K562 (cell line): ENCODE measurements around the gene TSPAN1. TPM values are rescaled to one million over a fixed set of nuclear protein-coding genes. Genes with fewer than 3 reads are reported as not detected.

Experiments
- DDX20 ChIP-seq: fragments of 450-650 bp; IDR thresholded peaks from 2 replicates; pipeline ENCODE4 v1.6.1; 2016; ENCODE audit warnings: missing genetic modification characterization, low read depth, mild to moderate bottlenecking, missing compliant biosample characterization, moderate library complexity
- ETS2 ChIP-seq: IDR thresholded peaks from 2 replicates; pipeline ENCODE4 v1.6.1; 2016; ENCODE audit warnings: borderline replicate concordance, missing genetic modification characterization, mild to moderate bottlenecking, moderate library complexity, missing compliant biosample characterization; ENCODE audit not compliant: poor library complexity, severe bottlenecking
- LCOR ChIP-seq: sonication (generic); formaldehyde crosslinking; IDR thresholded peaks from 2 replicates; pipeline ENCODE4 v1.8.0; 2022; ENCODE audit warnings: mild to moderate bottlenecking, missing genetic modification reagents
- NCOA6 ChIP-seq: fragments of 450-650 bp; IDR thresholded peaks from 2 replicates; pipeline ENCODE4 v1.6.1; 2017; ENCODE audit warnings: mild to moderate bottlenecking
- RAD21 ChIP-seq, 2 experiments: fragments of 250-450 bp in 1 of 2; fragments of 450-650 bp in 1 of 2; sonication (Bioruptor Pico) in 1 of 2; formaldehyde crosslinking in 1 of 2; IDR thresholded peaks in 1 of 2; conservative IDR thresholded peaks in 1 of 2; 2 replicates each; pipeline versions ENCODE4 v1.4.0 to v1.8.0; 2020 to 2022; ENCODE audit warnings: mild to moderate bottlenecking in 2 of 2, moderate library complexity in 1 of 2
- TGIF2 ChIP-seq: sonication (generic); formaldehyde crosslinking; IDR thresholded peaks from 2 replicates; pipeline ENCODE4 v1.8.1; 2022; ENCODE audit warnings: mild to moderate bottlenecking, missing genetic modification reagents, moderate library complexity
- ZNF316 ChIP-seq: fragments of 450-650 bp; IDR thresholded peaks from 2 replicates; pipeline ENCODE4 v1.6.1; 2016
- ZNF609 ChIP-seq: sonication (generic); formaldehyde crosslinking; IDR thresholded peaks from 2 replicates; pipeline ENCODE4 v1.8.1; 2023; ENCODE audit warnings: missing genetic modification reagents, mild to moderate bottlenecking, borderline replicate concordance
- ZNF785 ChIP-seq: fragments of 250-450 bp; sonication (Bioruptor Pico); IDR thresholded peaks from 2 replicates; pipeline ENCODE4 v1.4.0; 2020; ENCODE audit warnings: mild to moderate bottlenecking
- polyA plus RNA-seq, 8 experiments: library from polyadenylated mRNA; depleted of rRNA in 4 of 8; stranded (reverse) in 5 of 8; unstranded in 3 of 8; fragments of >200 nt; fragmentation: Nextera tagmentation in 2 of 8; fragmentation: Illumina TruSeq in 1 of 8; extraction: Ambion mirVana in 2 of 8; extraction: Trizol in 1 of 8; gene quantifications; 2 replicates each; pipeline versions ENCODE4 v1.2.1 to v1.2.3, GENCODE V29; 2011 to 2014; ENCODE audit warnings: inconsistent platforms in 1 of 8, missing spikeins in 1 of 8
- total RNA-seq, 7 experiments: library from RNA; depleted of rRNA in 6 of 7; stranded (reverse); fragments of >200 nt in 6 of 7; fragmentation: Illumina TruSeq in 2 of 7; extraction: Trizol in 2 of 7; gene quantifications; 2 replicates each; pipeline versions ENCODE4 v1.2.1 to v1.2.3, GENCODE V29; 2011 to 2021; ENCODE audit warnings: low replicate concordance in 1 of 7
- TF ChIP-seq, protein P1 (sequence below), 2 experiments: fragments of 450-650 bp; IDR thresholded peaks; 2 replicates each; pipeline ENCODE4 v1.6.1; 2016
- TF ChIP-seq, protein P2 (sequence below): fragments of 450-650 bp; IDR thresholded peaks from 2 replicates; pipeline ENCODE4 v1.6.1; 2017; ENCODE audit warnings: antibody characterized with exemption, mild to moderate bottlenecking

TSPAN1 gene
- total and polyA plus RNA-seq, 9 of the 15 experiments (the other 6 are each of a cell fraction or from before 2014, with no cell fraction given) = 0.58 TPM; not detected in 8

GRCh38 chr1:46188295-46189030 lies 13.6 kb downstream of the TSPAN1 start (continued):
- TF ChIP-seq RAD21 (CRISPR knock-in tag; conservative IDR thresholded peaks at IDR 0.05 in 1 of 2, IDR thresholded peaks at IDR 0.05 in 1 of 2) (0 out of 4 replicates have a peak, but pooled peaks of 1 of the 2 experiments have one; percentile 19), ZNF609 (no peak), NCOA6 (no peak), ZNF316 (no peak), ZNF785 (CRISPR knock-in tag) (no peak), ETS2 (tag) (no peak), TGIF2 (CRISPR knock-in tag) (no peak), DDX20 (tag) (no peak), LCOR (CRISPR knock-in tag) (no peak)
- TF ChIP-seq, protein P1, sequence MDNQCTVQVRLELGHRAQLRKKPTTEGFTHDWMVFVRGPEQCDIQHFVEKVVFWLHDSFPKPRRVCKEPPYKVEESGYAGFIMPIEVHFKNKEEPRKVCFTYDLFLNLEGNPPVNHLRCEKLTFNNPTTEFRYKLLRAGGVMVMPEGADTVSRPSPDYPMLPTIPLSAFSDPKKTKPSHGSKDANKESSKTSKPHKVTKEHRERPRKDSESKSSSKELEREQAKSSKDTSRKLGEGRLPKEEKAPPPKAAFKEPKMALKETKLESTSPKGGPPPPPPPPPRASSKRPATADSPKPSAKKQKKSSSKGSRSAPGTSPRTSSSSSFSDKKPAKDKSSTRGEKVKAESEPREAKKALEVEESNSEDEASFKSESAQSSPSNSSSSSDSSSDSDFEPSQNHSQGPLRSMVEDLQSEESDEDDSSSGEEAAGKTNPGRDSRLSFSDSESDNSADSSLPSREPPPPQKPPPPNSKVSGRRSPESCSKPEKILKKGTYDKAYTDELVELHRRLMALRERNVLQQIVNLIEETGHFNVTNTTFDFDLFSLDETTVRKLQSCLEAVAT (IDR thresholded peaks at IDR 0.05) = no peak
- TF ChIP-seq, protein P2, sequence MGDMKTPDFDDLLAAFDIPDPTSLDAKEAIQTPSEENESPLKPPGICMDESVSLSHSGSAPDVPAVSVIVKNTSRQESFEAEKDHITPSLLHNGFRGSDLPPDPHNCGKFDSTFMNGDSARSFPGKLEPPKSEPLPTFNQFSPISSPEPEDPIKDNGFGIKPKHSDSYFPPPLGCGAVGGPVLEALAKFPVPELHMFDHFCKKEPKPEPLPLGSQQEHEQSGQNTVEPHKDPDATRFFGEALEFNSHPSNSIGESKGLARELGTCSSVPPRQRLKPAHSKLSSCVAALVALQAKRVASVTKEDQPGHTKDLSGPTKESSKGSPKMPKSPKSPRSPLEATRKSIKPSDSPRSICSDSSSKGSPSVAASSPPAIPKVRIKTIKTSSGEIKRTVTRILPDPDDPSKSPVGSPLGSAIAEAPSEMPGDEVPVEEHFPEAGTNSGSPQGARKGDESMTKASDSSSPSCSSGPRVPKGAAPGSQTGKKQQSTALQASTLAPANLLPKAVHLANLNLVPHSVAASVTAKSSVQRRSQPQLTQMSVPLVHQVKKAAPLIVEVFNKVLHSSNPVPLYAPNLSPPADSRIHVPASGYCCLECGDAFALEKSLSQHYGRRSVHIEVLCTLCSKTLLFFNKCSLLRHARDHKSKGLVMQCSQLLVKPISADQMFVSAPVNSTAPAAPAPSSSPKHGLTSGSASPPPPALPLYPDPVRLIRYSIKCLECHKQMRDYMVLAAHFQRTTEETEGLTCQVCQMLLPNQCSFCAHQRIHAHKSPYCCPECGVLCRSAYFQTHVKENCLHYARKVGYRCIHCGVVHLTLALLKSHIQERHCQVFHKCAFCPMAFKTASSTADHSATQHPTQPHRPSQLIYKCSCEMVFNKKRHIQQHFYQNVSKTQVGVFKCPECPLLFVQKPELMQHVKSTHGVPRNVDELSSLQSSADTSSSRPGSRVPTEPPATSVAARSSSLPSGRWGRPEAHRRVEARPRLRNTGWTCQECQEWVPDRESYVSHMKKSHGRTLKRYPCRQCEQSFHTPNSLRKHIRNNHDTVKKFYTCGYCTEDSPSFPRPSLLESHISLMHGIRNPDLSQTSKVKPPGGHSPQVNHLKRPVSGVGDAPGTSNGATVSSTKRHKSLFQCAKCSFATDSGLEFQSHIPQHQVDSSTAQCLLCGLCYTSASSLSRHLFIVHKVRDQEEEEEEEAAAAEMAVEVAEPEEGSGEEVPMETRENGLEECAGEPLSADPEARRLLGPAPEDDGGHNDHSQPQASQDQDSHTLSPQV = no peak
